Measurements from ENCODE around the gene CAMTA1.
A peak's percentile ranks its signal among the peaks of the same experiment; 100 is the strongest.

CAMTA1 gene

DNA sequence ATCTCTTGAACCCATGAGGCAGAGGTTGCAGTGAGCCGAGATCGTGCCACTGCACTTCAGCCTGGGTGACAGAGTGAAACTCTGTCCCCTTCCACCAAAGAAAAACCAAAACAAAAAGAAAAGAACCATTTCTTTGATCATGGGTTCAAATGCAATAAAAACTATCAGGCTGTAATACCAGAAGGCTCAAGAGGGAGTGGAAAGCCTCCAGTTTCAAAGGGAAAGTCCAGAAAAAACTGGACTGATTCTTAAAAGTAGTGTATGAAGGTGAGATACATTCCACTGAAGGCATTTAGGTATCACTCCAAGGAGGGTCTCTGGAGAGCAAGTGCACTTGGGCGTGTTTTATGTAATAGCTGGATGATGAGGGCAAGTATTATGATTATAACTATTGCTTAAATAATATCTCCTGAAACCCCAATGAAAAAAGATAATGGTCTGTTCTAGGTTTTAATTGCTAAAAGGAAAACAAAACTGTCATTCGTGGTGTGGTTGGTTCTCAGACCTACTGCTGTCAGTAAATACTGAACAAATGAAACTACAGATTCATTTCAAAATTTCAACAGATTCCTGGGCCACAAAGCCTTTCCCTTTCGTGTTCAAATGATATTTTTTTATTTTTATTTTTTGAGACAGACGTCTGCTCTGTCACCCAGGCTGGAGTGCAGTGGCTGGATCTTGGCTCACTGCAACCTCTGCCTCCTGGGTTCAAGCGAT is 6.0 kb upstream of the CAMTA1 start:
- DNase-seq (ENCODE audit: low spot score), result no peak

GRCh38 chr1:6782151-6782550 is 3.1 kb upstream of the CAMTA1 start:
- no peak for DNase-seq (ENCODE audit: low spot score)

- DNase-seq (ENCODE audit: low spot score), result no peak
These were observed 2.0 kb upstream of the CAMTA1 start for GRCh38 chr1:6783221-6783620.

DNA sequence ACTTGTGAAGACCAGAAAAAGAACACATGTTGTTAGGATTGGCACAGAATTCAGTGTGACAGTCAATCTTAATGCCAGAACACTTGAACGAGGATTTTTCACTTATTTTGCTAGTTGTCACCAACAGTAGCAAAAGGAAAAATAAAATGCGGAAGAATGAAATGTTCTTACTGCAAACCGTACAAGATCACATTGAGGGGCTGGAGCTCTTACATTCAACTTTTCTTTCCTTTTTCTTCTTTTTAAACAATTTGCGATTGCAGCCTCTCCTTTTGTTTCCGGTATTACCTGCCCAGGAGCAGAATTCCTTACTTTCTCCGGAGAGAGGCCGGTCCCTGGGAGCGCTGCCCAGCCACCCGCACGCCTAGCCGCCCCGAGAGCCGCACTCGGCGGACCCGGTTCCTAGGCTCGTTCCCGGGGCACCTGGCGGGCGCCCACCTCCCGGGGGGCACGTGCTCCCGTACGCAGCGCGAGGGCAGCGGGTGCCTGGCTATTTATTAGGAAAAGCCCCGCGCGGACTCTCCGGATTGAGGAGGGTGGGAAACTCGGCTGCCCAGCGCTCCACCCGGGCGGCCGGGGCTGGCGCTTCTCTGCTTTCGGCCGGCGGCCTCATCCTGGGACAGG is 1.2 kb upstream of the CAMTA1 start:
- DNase-seq (ENCODE audit: low spot score), result no peak

- peak; percentile 98 for DNase-seq (ENCODE audit: low spot score)
These were observed 515 bp upstream of the CAMTA1 start for GRCh38 chr1:6784560-6785317.

- DNase-seq (ENCODE audit: low spot score), result peak; percentile 57
These were observed 663 bp downstream of the CAMTA1 start for GRCh38 chr1:6785728-6786505.

GRCh38 chr1:6788946-6789345 is 3.7 kb downstream of the CAMTA1 start:
- DNase-seq (ENCODE audit: low spot score), result no peak

- DNase-seq (ENCODE audit: low spot score), result no peak
These were observed 4.9 kb downstream of the CAMTA1 start for GRCh38 chr1:6790146-6790545.

GRCh38 chr1:6794164-6794563 is 8.9 kb downstream of the CAMTA1 start:
- DNase-seq (ENCODE audit: low spot score), result no peak

DNA sequence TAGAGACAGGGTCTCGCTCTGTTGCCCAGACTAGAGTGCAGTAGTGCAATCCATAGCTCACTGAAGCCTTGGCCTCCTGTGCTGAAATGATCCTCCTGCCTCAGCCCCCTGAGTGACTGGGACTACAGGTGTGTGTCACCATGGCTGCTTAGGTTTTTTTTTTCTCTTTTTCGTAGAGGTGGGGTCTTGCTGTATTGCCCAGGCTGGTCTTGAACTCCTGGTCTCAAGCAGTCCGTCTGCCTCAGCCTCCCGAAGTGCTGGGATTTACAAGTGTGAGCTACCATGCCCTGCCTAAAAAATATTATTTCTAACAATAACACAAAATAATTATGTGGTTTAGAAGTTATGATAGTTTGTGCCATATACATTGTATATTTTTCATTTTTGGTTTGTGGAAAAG is 9.9 kb downstream of the CAMTA1 start:
- no peak for DNase-seq (ENCODE audit: low spot score)

- no peak for DNase-seq (ENCODE audit: low spot score)
These were observed 10.4 kb downstream of the CAMTA1 start for GRCh38 chr1:6795661-6796060.

- DNase-seq (ENCODE audit: low spot score), result no peak
These were observed 10.8 kb downstream of the CAMTA1 start for GRCh38 chr1:6796095-6796494.

DNA sequence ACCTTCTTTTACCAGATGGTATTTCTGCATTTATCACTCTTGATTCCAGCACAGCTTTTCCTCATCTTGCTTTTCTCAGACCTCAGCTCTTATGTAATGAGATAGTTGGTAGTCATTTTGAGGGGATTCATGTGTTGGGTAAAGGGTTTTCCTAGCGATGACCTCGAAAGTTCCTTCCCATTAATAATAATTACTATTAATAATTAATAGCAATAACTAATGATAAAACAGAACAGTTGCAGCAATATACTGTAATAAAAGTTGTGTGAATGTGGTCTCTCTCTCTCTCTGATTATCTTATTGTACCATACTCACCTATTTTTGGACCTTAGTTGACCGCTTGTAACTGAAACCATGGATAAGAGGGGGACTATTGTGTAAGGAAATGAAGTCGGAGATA is 14.2 kb downstream of the CAMTA1 start:
- no peak for DNase-seq (ENCODE audit: low spot score)

GRCh38 chr1:6800745-6801144 is 15.5 kb downstream of the CAMTA1 start:
- no peak for DNase-seq (ENCODE audit: low spot score)

DNA sequence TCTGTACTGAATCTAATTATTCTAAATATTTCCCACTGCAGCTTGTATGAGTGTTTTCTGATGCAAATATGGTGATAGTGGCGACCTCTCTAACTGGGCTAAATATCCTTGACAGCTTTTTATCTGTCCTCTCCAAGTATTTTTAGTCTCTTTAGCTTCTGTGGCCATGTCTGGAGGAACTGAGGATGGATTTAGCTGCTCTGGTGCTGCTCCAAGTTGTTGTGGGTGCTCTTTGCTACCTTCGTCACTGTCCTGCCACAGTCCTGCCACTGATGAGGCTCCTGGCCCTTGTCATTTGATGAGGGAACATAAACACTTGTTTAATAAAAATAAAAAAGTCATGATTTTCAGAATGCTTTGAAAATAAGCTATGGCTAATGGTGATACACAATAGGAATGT is 15.9 kb downstream of the CAMTA1 start:
- no peak for DNase-seq (ENCODE audit: low spot score)

DNA sequence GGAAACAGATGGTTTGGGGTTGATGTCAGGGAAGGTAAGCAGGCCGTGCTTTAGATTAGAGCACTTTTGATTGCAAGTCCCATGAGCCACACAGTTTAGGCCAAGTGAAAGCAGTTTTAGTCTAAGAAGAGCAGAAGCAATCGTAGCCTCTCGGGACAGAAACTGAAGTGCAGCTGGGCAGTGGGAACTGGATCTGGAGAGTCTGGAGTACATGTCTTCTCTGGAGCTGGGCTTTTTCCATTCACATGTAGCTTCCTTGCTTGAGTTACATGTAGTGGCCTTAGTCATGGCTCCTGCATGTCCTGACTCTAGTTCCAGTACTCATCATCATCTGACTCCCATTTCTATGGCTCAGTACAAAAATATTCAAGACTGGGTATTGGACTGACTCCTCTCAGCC is 16.7 kb downstream of the CAMTA1 start:
- no peak for DNase-seq (ENCODE audit: low spot score)

- DNase-seq (ENCODE audit: low spot score), result no peak
These were observed 17.2 kb downstream of the CAMTA1 start for GRCh38 chr1:6802454-6802853.

- no peak for DNase-seq (ENCODE audit: low spot score)
These were observed 17.6 kb downstream of the CAMTA1 start for GRCh38 chr1:6802893-6803292.

DNA sequence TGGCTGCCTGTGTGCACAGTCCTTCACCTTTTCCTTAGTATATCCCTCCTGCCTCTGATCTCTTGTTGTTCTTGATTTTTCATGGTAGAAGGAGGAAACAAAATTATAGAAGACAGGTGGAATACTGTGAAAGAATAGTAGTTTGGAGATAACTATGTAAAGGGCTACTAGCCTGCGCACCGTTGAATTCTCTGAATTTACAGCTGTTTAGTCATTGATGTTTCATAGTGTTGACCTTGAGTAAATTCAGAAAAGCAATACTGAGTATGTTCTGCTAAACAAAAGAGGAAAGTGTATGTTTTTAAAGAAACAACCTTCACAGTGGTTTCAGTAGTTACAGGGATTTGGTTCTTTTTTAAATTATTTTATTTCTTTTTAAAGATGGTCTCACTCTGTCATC is 18.1 kb downstream of the CAMTA1 start:
- DNase-seq (ENCODE audit: low spot score), result no peak

- DNase-seq (ENCODE audit: low spot score), result no peak
These were observed 19.8 kb downstream of the CAMTA1 start for GRCh38 chr1:6805004-6805416.

- no peak for DNase-seq (ENCODE audit: low spot score)
These were observed 22.5 kb downstream of the CAMTA1 start for GRCh38 chr1:6807782-6808181.

GRCh38 chr1:6809461-6809860 is 24.2 kb downstream of the CAMTA1 start:
- no peak for DNase-seq (ENCODE audit: low spot score)

Data from HuH-7.5 (cell line).